SK-N-SH (cell line): ENCODE results near the gene PKIB.

Source experiments
- FOXJ3 ChIP-seq: sonication (generic); formaldehyde crosslinking; IDR thresholded peaks from 2 replicates; pipeline ENCODE4 v1.5.1; 2020; ENCODE audit warnings: mild to moderate bottlenecking, missing genetic modification reagents
- FOXM1 ChIP-seq: IDR thresholded peaks from 2 replicates; pipeline ENCODE4 v1.4.0; 2012; ENCODE audit warnings: low read depth, mild to moderate bottlenecking
- POLR2AphosphoS5 ChIP-seq: IDR thresholded peaks from 2 replicates; pipeline ENCODE4 v1.6.1; 2012; ENCODE audit warnings: low read depth, low read length
- RXRA ChIP-seq: IDR thresholded peaks from 2 replicates; pipeline ENCODE4 v1.4.0; 2012; ENCODE audit warnings: low read depth, mild to moderate bottlenecking, borderline replicate concordance
- TF ChIP-seq, protein P1 (sequence below): fragments of 200-600 bp; sonication (generic); IDR thresholded peaks from 2 replicates; pipeline ENCODE4 v1.6.1; 2017; ENCODE audit warnings: antibody characterized with exemption, mild to moderate bottlenecking, moderate library complexity
- TF ChIP-seq, protein P2 (sequence below): IDR thresholded peaks from 2 replicates; pipeline ENCODE4 v1.4.0; 2012; ENCODE audit warnings: low read depth, borderline replicate concordance

DNA sequence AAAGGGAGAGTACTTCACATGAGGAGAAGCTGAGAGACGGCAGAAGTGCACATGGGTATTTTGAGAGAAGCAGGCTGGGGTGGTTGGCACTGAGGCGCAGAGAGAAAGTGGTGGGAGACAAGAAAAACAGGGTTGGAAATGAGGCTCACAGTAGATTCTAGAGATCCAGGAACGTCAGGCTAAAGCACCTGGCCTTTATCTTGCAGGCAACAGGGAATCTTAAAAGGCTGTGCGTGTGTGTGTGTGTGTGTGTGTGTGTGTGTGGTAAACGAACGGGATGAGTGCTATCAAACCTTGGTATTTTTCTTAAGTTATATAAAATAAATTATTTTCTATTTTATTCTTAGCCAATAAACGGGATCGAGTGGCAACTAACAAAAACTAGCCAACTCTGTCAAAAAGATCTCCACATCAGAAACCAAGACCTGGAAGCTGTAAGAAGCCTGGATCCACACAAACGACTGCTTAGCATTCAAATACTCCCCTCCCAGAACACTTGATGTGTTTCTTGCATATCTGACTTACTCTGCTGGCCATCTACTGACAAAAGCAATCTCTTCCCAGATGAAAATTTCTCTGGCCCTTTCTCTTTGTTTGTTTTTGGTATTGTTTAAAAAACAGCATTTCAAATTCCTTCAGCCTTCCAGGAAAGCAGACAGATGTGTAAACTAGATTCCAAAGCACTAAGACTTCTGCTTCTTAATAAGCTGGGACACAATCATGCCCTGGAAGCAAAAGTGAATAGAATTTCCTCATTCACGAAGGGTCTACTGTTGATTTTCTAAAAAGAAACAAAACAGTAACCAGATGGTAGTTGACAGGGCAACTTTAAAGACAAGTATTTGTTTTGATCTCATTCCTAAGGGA, 124.6 kb downstream of the PKIB start:
- TF ChIP-seq, protein P1, sequence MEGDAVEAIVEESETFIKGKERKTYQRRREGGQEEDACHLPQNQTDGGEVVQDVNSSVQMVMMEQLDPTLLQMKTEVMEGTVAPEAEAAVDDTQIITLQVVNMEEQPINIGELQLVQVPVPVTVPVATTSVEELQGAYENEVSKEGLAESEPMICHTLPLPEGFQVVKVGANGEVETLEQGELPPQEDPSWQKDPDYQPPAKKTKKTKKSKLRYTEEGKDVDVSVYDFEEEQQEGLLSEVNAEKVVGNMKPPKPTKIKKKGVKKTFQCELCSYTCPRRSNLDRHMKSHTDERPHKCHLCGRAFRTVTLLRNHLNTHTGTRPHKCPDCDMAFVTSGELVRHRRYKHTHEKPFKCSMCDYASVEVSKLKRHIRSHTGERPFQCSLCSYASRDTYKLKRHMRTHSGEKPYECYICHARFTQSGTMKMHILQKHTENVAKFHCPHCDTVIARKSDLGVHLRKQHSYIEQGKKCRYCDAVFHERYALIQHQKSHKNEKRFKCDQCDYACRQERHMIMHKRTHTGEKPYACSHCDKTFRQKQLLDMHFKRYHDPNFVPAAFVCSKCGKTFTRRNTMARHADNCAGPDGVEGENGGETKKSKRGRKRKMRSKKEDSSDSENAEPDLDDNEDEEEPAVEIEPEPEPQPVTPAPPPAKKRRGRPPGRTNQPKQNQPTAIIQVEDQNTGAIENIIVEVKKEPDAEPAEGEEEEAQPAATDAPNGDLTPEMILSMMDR = no peak
- no peak for TF ChIP-seq FOXM1
- no peak for TF ChIP-seq POLR2AphosphoS5
- TF ChIP-seq, protein P2, sequence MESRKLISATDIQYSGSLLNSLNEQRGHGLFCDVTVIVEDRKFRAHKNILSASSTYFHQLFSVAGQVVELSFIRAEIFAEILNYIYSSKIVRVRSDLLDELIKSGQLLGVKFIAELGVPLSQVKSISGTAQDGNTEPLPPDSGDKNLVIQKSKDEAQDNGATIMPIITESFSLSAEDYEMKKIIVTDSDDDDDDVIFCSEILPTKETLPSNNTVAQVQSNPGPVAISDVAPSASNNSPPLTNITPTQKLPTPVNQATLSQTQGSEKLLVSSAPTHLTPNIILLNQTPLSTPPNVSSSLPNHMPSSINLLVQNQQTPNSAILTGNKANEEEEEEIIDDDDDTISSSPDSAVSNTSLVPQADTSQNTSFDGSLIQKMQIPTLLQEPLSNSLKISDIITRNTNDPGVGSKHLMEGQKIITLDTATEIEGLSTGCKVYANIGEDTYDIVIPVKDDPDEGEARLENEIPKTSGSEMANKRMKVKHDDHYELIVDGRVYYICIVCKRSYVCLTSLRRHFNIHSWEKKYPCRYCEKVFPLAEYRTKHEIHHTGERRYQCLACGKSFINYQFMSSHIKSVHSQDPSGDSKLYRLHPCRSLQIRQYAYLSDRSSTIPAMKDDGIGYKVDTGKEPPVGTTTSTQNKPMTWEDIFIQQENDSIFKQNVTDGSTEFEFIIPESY = no peak
- no peak for TF ChIP-seq FOXJ3 (CRISPR knock-in tag)
- no peak for TF ChIP-seq RXRA
